ENCODE data around the gene CACNA1B.
"Not testable (repeated sequence)": the region's sequence is repeated elsewhere in the genome, so short reads cannot be mapped to it uniquely, and the experiment has no call there.

The CACNA1B gene

GRCh38 chr9:137889966-137890365 lies 12.4 kb downstream of the CACNA1B start:
- FAIRE-seq; DNase-seq (ENCODE audit: insufficient read length, low spot score): not testable (repeated sequence)

GRCh38 chr9:137890768-137891587 lies 13.4 kb downstream of the CACNA1B start:
- DNase-seq (ENCODE audit: insufficient read length, low spot score); FAIRE-seq: not testable (repeated sequence)

GRCh38 chr9:137891588-137892423 lies 14.2 kb downstream of the CACNA1B start:
- DNase-seq (ENCODE audit: insufficient read length, low spot score) (no peak), FAIRE-seq (no peak)
- TF ChIP-seq PAX5 (IDR thresholded peaks at IDR 0.05; ENCODE audit: insufficient read depth, low read length, severe bottlenecking) (no peak), TAF1 (IDR thresholded peaks at IDR 0.05; ENCODE audit: low read depth, low read length) (no peak), POU2F2 (IDR thresholded peaks at IDR 0.05; ENCODE audit: low read depth, low read length) (no peak), POLR2AphosphoS5 (IDR thresholded peaks at IDR 0.05; ENCODE audit: low read depth, low read length) (no peak), SPI1 (IDR thresholded peaks at IDR 0.05; ENCODE audit: low read depth, low read length) (no peak), POLR2A (IDR thresholded peaks at IDR 0.05; ENCODE audit: low read depth, low read length) (no peak)

GRCh38 chr9:137892424-137893191 lies 15.0 kb downstream of the CACNA1B start:
- no peak for DNase-seq (ENCODE audit: insufficient read length, low spot score)
- FAIRE-seq = no peak
- no peak for TF ChIP-seq TAF1 (IDR thresholded peaks at IDR 0.05; ENCODE audit: low read depth, low read length)
- TF ChIP-seq SPI1 (IDR thresholded peaks at IDR 0.05; ENCODE audit: low read depth, low read length) = no peak
- no peak for TF ChIP-seq POU2F2 (IDR thresholded peaks at IDR 0.05; ENCODE audit: low read depth, low read length)
- TF ChIP-seq POLR2AphosphoS5 (IDR thresholded peaks at IDR 0.05; ENCODE audit: low read depth, low read length) = no peak
- no peak for TF ChIP-seq POLR2A (IDR thresholded peaks at IDR 0.05; ENCODE audit: low read depth, low read length)
- TF ChIP-seq PAX5 (IDR thresholded peaks at IDR 0.05; ENCODE audit: insufficient read depth, low read length, severe bottlenecking) = no peak

GRCh38 chr9:137893670-137894069 lies 16.1 kb downstream of the CACNA1B start:
- FAIRE-seq (no peak), DNase-seq (ENCODE audit: insufficient read length, low spot score) (no peak)
- TF ChIP-seq PAX5 (IDR thresholded peaks at IDR 0.05; ENCODE audit: insufficient read depth, low read length, severe bottlenecking) (no peak), POLR2AphosphoS5 (IDR thresholded peaks at IDR 0.05; ENCODE audit: low read depth, low read length) (no peak), POLR2A (IDR thresholded peaks at IDR 0.05; ENCODE audit: low read depth, low read length) (no peak), POU2F2 (IDR thresholded peaks at IDR 0.05; ENCODE audit: low read depth, low read length) (no peak), TAF1 (IDR thresholded peaks at IDR 0.05; ENCODE audit: low read depth, low read length) (no peak), SPI1 (IDR thresholded peaks at IDR 0.05; ENCODE audit: low read depth, low read length) (no peak)

GRCh38 chr9:137899551-137900360 lies 22.2 kb downstream of the CACNA1B start:
- no peak for DNase-seq (ENCODE audit: insufficient read length, low spot score)
- TF ChIP-seq SPI1 (IDR thresholded peaks at IDR 0.05; ENCODE audit: low read depth, low read length) = no peak
- TF ChIP-seq TAF1 (IDR thresholded peaks at IDR 0.05; ENCODE audit: low read depth, low read length) = no peak

GRCh38 chr9:137900584-137901310 lies 23.2 kb downstream of the CACNA1B start:
- no peak for DNase-seq (ENCODE audit: insufficient read length, low spot score)
- FAIRE-seq = no peak
- TF ChIP-seq POU2F2 (IDR thresholded peaks at IDR 0.05; ENCODE audit: low read depth, low read length) (no peak), POLR2A (IDR thresholded peaks at IDR 0.05; ENCODE audit: low read depth, low read length) (no peak), SPI1 (IDR thresholded peaks at IDR 0.05; ENCODE audit: low read depth, low read length) (no peak), PAX5 (IDR thresholded peaks at IDR 0.05; ENCODE audit: insufficient read depth, low read length, severe bottlenecking) (no peak), POLR2AphosphoS5 (IDR thresholded peaks at IDR 0.05; ENCODE audit: low read depth, low read length) (no peak), TAF1 (IDR thresholded peaks at IDR 0.05; ENCODE audit: low read depth, low read length) (no peak)

More at GRCh38 chr9:137899551-137900360, 22.2 kb downstream of the CACNA1B start:
- FAIRE-seq = no peak

GRCh38 chr9:137902646-137903045 lies 25.1 kb downstream of the CACNA1B start:
- TF ChIP-seq SPI1 (IDR thresholded peaks at IDR 0.05; ENCODE audit: low read depth, low read length) (no peak), TAF1 (IDR thresholded peaks at IDR 0.05; ENCODE audit: low read depth, low read length) (no peak), PAX5 (IDR thresholded peaks at IDR 0.05; ENCODE audit: insufficient read depth, low read length, severe bottlenecking) (no peak), POU2F2 (IDR thresholded peaks at IDR 0.05; ENCODE audit: low read depth, low read length) (no peak), POLR2A (IDR thresholded peaks at IDR 0.05; ENCODE audit: low read depth, low read length) (no peak), POLR2AphosphoS5 (IDR thresholded peaks at IDR 0.05; ENCODE audit: low read depth, low read length) (no peak)
- FAIRE-seq = no peak

More at GRCh38 chr9:137902646-137903045, 25.1 kb downstream of the CACNA1B start:
- DNase-seq (ENCODE audit: insufficient read length, low spot score) = no peak

Data from GM12891 (cell line).